Subcutaneous adipose tissue (tissue), 4 donors: ENCODE measurements around the gene EPN3. TPM values are rescaled to one million over a fixed set of nuclear protein-coding genes. Genes with fewer than 3 reads are reported as not detected.

ENCODE experiments used
- CTCF ChIP-seq: fragments of 450-650 bp; IDR thresholded peaks from one replicate; pipeline ENCODE4 v1.5.1; 2016; ENCODE audit warnings: low read depth, mild to moderate bottlenecking, control low read depth, antibody characterized with exemption, moderate library complexity
- total RNA-seq, 4 donors: library from RNA; depleted of rRNA; stranded (reverse); fragments of >200 nt; gene quantifications; one replicate each; pipeline ENCODE4 v1.1.0, GENCODE V29; 2016

EPN3 gene
- total RNA-seq, 4 donors from 2014 or later = not detected

GRCh38 chr17:50559674-50560184, 27.2 kb downstream of the EPN3 start:
- no peak for TF ChIP-seq CTCF

- TF ChIP-seq CTCF = no peak
Observed at GRCh38 chr17:50560185-50560824, 27.8 kb downstream of the EPN3 start, which contains the start of gene CACNA1G. CACNA1G (plus strand) TSS chr17:50560715; CDS start chr17:50561460, 745 bp downstream.

GRCh38 chr17:50560931-50561745, 28.6 kb downstream of the EPN3 start:
- no peak for TF ChIP-seq CTCF

- no peak for TF ChIP-seq CTCF
Observed at GRCh38 chr17:50561746-50562141, 29.2 kb downstream of the EPN3 start.

GRCh38 chr17:50562242-50563091, 29.9 kb downstream of the EPN3 start:
- no peak for TF ChIP-seq CTCF

GRCh38 chr17:50563092-50563511, 30.6 kb downstream of the EPN3 start:
- no peak for TF ChIP-seq CTCF
